HEK293T (cell line): ENCODE measurements around the gene BCL2L1.

Experiments
- CTCF ChIA-PET: fragments of 350-600 bp; formaldehyde crosslinking; extraction: SDS; loops from one replicate; lab custom pipeline; 2021; ENCODE audit warnings: antibody characterized with exemption, inconsistent platforms; lab: Yijun Ruan, JAX
- POLR2A ChIA-PET: fragments of 350-600 bp; formaldehyde crosslinking; extraction: SDS; loops from one replicate; lab custom pipeline; 2020; ENCODE audit warnings: antibody characterized with exemption, inconsistent platforms; lab: Yijun Ruan, JAX
- DNase-seq: peaks from one replicate; pipeline ENCODE4 v3.0.0; 2012; ENCODE audit warnings: mixed read lengths; ENCODE audit errors: extremely low spot score
- ARNT ChIP-seq: fragments of 450-650 bp; IDR thresholded peaks from 2 replicates; pipeline ENCODE4 v1.6.1; 2017; ENCODE audit warnings: mild to moderate bottlenecking
- BHLHE40 ChIP-seq: fragments of 450-650 bp; IDR thresholded peaks from 2 replicates; pipeline ENCODE4 v1.6.1; 2016; ENCODE audit warnings: mild to moderate bottlenecking, moderate library complexity, borderline replicate concordance
- CTBP1 ChIP-seq: fragments of 450-650 bp; IDR thresholded peaks from 2 replicates; pipeline ENCODE4 v1.6.1; 2016; ENCODE audit warnings: borderline replicate concordance
- ELF4 ChIP-seq: fragments of 450-650 bp; IDR thresholded peaks from 2 replicates; pipeline ENCODE4 v1.6.1; 2017; ENCODE audit warnings: antibody characterized with exemption
- FOXA1 ChIP-seq: fragments of 450-650 bp; IDR thresholded peaks from 2 replicates; pipeline ENCODE4 v1.6.1; 2016; ENCODE audit warnings: mild to moderate bottlenecking
- FOXK2 ChIP-seq: fragments of 450-650 bp; IDR thresholded peaks from 2 replicates; pipeline ENCODE4 v1.6.1; 2016; ENCODE audit warnings: mild to moderate bottlenecking
- FOXM1 ChIP-seq: fragments of 450-650 bp; IDR thresholded peaks from 2 replicates; pipeline ENCODE4 v1.6.1; 2017; ENCODE audit warnings: mild to moderate bottlenecking, borderline replicate concordance
- HDGF ChIP-seq: fragments of 450-650 bp; IDR thresholded peaks from 2 replicates; pipeline ENCODE4 v1.6.1; 2017; ENCODE audit warnings: antibody characterized with exemption, borderline replicate concordance
- L3MBTL2 ChIP-seq: fragments of 450-650 bp; conservative IDR thresholded peaks from 2 replicates; pipeline ENCODE4 v1.6.1; 2016; ENCODE audit warnings: mild to moderate bottlenecking
- LEF1 ChIP-seq: fragments of 450-650 bp; IDR thresholded peaks from 2 replicates; pipeline ENCODE4 v1.6.1; 2017; ENCODE audit warnings: mild to moderate bottlenecking, borderline replicate concordance
- NFRKB ChIP-seq: fragments of 450-650 bp; IDR thresholded peaks from 2 replicates; pipeline ENCODE4 v1.6.1; 2016; ENCODE audit warnings: mild to moderate bottlenecking, moderate library complexity
- PKNOX1 ChIP-seq: fragments of 450-650 bp; IDR thresholded peaks from 2 replicates; pipeline ENCODE4 v1.6.1; 2016
- SP1 ChIP-seq: fragments of 450-650 bp; IDR thresholded peaks from 2 replicates; pipeline ENCODE4 v1.6.1; 2017
- SUZ12 ChIP-seq: fragments of 450-650 bp; IDR thresholded peaks from 2 replicates; pipeline ENCODE4 v1.6.1; 2016; ENCODE audit warnings: mild to moderate bottlenecking
- TARDBP ChIP-seq: fragments of 450-650 bp; IDR thresholded peaks from 2 replicates; pipeline ENCODE4 v1.6.1; 2016
- ZNF384 ChIP-seq: fragments of 450-650 bp; IDR thresholded peaks from 2 replicates; pipeline ENCODE4 v1.6.1; 2016

BCL2L1 gene

GRCh38 chr20:31722257-31723068 is at the start of gene BCL2L1:
TSS of gene BCL2L1 (minus strand) at chr20:31722868. CDS start at chr20:31722218, 650 bp downstream.
- TF ChIP-seq PKNOX1 = no peak
- TF ChIP-seq SUZ12 = no peak
- TF ChIP-seq TARDBP = no peak
- no peak for TF ChIP-seq ZNF384
- TF ChIP-seq SP1 = no peak
- no peak for TF ChIP-seq HDGF
- TF ChIP-seq FOXA1 = no peak
- TF ChIP-seq BHLHE40 = no peak
- no peak; the same call in 1 of the 2 replicates for TF ChIP-seq L3MBTL2
- TF ChIP-seq ELF4 = no peak
- no peak for TF ChIP-seq FOXK2
- peak; percentile 78 for DNase-seq
- CTCF ChIA-PET = interaction anchor here (0.6 to 4.0 kb wide), 14 partner anchors 8 to 133 kb away, joined by 3 to 104 read pairs (median 6); no protein-coding TSS in a partner anchor
- POLR2A ChIA-PET = interaction anchor here (0.7 to 3.6 kb wide), 10 partner anchors 9 to 117 kb away, joined by 3 to 114 read pairs (median 5); partner anchors contain the start of genes ID1 and TPX2

- no peak for TF ChIP-seq HDGF
- TF ChIP-seq PKNOX1 = no peak
- TF ChIP-seq CTBP1 = no peak
- no peak for TF ChIP-seq SP1
- TF ChIP-seq BHLHE40 = no peak
- no peak for TF ChIP-seq ARNT
- no peak for TF ChIP-seq FOXA1
- no peak for TF ChIP-seq NFRKB
- ChIA-PET POLR2A (no interaction called here), CTCF (no interaction called here)
- DNase-seq = no peak
Observed at GRCh38 chr20:31770243-31770642, 47.6 kb upstream of the BCL2L1 start.

- TF ChIP-seq ARNT (no peak), SUZ12 (no peak)
- POLR2A ChIA-PET = no interaction called here
- CTCF ChIA-PET = no interaction called here
- no peak for DNase-seq
Observed at GRCh38 chr20:31769681-31770080, 47.0 kb upstream of the BCL2L1 start.

GRCh38 chr20:31767805-31768204 is 45.1 kb upstream of the BCL2L1 start:
- TF ChIP-seq L3MBTL2 (no peak), TARDBP (no peak), SP1 (no peak), FOXA1 (no peak), BHLHE40 (no peak), CTBP1 (no peak), SUZ12 (no peak), ARNT (no peak), FOXM1 (no peak), LEF1 (no peak), HDGF (no peak), NFRKB (no peak), FOXK2 (no peak), PKNOX1 (no peak), ELF4 (no peak), ZNF384 (no peak)
- POLR2A ChIA-PET = no interaction called here
- CTCF ChIA-PET = no interaction called here
- DNase-seq = no peak

GRCh38 chr20:31764641-31765305 is 42.1 kb upstream of the BCL2L1 start:
- CTCF ChIA-PET = no interaction called here
- POLR2A ChIA-PET = no interaction called here
- no peak for DNase-seq
- TF ChIP-seq NFRKB (no peak), FOXK2 (no peak), L3MBTL2 (no peak)

GRCh38 chr20:31760519-31761240 is 38.0 kb upstream of the BCL2L1 start:
- POLR2A ChIA-PET = interaction anchor here (1.5 kb wide), 1 partner anchor 21 kb away, joined by 4 read pairs; the partner anchor contains the start of gene TPX2

More at GRCh38 chr20:31760519-31761240, 38.0 kb upstream of the BCL2L1 start:
- DNase-seq = no peak
- TF ChIP-seq PKNOX1 (peak; percentile 18; the same call in 1 of the 2 replicates), LEF1 (no peak)
- CTCF ChIA-PET = no interaction called here
